NCI-H1417 (cell line): ENCODE results near the gene STAB2.
"Not testable (repeated sequence)": the region's sequence is repeated elsewhere in the genome, so short reads cannot be mapped to it uniquely, and the experiment has no call there.

Experiments used
- DNase-seq, 3 experiments: peaks; one replicate each; lab custom pipeline; 2025; lab: John Stamatoyannopoulos, UW

STAB2 gene

DNA sequence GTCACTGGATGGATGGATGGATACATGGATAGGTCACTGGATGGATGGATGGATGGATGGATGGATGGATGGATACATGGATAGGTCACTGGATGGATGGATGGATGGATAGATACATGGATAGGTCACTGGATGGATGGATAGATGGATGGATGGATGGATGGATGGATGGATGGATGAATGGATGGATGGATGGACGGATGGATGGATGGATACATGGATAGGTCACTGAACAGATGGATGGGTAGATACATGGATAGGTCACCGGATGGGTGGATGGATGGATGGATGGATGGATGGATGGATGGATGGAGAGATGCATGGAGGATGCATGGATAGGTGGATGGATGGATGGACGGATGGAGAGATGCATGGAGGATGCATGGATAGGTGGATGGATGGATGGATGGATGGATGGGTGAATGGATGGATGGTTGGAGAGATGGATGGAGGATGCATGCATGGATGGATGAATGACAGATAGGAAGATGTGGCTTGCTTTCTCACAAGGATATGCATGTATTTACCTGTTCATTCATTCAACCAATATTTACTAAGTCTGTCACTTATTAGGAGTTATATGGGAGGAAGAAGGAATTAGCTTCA lies 66.6 kb downstream of the STAB2 start:
- DNase-seq = not testable (repeated sequence)

DNA sequence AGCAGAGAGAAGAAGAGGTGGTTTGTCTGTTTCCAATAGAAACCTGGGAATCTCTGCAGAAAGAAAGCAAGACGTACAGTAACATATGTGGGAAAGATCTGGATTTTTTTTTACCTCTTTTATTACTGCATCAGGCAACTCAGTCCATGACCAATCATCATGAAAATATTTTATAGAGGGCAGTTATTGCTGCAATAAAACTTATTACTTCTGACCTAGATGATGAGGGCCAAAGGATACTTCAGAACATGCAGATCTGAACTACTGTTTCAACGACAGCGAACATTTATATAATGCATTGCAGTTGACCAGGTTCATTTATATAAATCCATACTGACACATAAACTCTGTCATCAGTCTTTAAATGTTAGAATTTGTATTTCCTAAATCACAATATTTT lies 67.7 kb downstream of the STAB2 start:
- DNase-seq = no peak

DNA sequence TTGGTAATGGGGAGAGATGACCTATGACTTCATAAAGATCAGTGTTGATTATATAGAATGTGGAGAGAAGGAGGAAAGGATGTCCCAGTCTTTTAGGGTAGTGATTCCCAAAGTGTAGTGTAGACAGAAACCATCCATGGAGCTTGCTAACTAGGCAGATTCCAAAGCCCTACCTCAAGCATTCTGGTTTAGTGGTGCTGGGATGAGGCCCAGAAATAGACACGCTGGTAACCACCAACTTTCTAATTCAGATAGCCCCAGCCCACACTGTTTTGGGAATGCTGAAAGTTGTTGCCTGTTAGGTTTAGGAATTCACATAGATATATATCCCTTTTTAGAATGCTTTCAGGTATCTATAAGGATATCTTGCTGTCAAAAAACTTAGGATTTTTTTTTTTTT lies 69.2 kb downstream of the STAB2 start:
- DNase-seq = no peak

DNA sequence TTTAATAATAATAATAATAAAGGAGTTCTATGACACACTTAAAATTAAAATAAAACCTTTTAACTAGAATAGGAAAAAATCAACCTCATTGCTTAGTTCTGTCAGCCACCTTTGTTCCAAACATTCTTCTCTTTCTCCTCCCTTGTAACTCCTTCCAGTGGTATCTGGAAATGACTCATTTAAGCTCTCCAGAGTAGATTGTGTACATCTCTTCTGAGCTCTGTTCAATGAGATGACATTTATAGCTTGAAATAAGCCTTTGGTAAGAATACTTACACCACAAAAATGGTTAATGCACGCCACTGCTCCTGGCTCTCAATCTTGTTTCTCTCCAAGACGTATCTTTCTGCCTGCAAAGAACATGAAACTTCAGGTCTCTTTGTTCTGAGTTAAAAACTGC lies 70.3 kb downstream of the STAB2 start:
- no peak for DNase-seq

DNA sequence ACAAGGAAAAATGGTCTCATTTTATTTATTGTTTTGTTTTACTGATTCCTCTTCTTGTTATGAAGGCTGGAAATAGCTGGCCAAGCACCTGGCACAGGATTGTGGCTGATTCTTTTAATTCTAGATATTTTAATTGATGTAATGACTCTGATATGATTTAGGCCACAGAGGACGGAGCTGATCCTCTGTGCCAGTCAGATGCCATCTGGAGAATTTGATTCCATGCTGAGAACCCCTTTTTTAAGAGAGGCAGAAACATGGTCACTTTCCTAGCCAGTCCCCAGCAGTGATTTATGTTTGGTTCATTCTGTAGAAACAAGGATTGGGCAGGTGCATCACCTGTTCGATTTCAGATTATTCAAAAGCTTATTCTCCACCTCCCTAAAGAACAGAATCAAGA lies 77.6 kb downstream of the STAB2 start:
- DNase-seq = no peak

DNA sequence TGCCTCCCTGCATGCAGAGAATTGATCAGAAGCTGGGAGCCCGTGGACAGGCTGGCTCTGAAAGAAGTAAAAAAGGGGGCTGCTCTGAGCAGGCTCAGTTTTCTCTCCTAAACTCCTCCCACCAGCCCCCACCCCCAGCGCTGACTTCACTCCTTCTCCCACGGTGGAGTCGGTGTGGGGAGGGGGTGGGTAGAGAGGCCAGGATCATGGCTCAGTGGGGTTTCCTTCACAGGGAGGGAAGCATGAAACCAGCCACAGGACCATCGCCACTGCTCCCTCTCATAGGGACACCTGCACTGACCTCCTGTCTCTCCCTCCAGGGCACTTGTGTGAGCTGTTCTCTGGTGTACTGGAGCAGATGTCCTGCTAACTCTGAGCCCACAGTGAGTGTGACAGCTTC lies 78.9 kb downstream of the STAB2 start:
- DNase-seq = no peak

DNA sequence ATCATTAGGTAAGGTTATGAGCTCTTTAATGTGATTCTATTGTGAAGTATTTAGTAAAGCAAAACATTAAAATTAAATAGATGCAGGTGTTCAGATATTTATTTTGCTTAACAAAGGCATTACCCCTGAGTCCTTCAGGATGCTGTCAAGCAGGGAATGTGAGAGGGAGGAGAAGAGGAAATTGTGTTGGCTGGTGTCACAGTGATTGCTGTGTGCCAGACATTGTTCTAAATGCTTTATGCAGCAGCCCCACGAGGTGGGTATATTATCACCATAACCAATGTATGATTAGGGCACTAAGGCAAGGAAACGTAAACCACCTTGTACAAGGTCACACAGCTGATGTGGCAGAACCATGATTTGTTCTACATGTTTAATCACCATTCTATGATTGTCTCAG lies 80.1 kb downstream of the STAB2 start:
- peak; percentile 31 to 66 (median 50) for DNase-seq

DNA sequence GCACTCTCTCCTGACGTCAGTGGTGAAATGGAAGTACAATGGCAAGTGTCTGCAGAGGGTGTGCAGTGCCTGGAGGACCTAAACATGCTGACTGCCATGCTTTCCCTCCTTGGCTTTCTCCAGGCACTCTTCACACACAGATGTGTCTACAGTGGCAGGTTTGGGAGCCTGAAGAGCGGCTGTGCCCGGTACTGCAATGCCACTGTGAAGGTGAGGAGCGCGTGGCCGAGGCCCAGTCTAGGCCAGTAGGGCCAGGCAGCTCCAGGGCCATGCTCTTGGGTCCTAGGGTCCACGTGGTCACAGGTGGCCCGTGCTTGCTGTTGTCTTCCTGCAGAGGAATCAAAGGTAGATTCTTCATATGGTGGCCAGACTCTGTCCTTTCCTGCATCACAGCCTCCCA lies 81.4 kb downstream of the STAB2 start:
- no peak for DNase-seq

DNA sequence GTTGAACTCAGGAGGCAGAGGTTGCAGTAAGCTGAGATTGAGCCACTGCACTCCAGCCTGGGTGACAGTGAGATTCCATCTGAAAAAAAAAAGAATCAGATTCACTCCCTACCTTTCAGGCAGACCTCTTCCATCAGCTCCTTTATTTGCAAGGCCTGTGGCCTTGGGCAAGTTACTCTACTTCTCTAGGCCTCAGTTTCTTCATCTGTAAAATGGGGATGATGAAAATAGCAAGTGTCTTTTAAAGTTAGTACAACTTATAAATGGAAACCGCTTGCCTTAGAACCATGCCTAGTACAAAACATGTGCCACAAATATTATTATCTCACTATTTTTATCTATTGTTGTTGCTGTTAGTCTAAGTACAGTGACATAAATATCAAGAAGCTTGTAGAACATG lies 84.3 kb downstream of the STAB2 start:
- no peak for DNase-seq

DNA sequence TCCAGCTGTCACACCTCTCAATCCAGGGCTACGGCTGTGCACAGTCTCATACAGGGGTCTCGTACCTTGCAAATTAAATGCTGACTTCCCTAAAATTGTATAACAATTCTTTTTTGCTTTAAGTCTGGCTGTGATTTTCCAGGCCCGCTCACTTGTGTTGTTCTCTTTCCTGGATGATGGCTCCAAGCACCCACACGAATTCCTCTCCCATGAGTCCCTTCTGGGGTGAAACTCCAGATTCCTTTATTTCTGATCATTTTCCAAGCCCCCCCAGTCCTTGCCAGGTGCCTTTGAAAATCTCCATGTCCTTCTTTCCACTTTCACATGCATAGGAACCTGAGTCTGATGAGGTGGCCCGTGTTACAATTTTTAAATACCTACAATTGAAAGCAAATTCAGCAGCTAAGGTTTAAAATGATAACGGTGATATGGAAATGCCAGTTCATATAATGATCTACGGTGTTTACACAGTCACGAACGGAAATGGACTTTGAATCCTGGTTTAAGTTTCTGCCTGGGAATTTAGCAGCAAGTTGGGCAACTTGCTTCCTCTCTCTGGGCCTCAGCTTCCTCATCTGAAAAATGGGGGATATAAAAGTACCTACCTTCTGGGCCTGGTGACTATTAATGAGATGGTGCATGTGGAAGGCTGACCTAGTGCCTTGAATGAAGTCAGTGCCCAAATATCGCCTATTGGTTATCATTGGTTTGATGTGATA lies 85.5 kb downstream of the STAB2 start:
- no peak for DNase-seq

DNA sequence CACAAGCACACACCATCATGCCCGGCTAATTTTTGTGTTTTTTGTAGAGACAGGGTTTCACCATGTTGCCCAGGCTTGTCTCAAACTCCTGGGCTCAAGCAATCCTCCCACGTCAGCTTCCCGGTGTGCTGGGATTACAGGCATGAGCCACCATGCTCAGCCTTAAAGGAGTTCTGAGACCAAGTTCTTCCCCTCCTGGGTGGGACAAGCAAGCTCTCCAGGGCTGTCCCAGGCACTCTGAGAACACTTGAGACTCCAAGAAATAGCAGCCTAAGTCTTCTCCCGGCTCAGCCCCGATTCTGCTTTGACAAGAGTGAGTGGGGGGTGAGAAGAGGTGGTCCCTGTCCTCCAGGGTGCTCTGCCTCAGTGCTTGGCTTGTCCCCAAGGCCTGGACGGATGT lies 86.4 kb downstream of the STAB2 start:
- DNase-seq = no peak

DNA sequence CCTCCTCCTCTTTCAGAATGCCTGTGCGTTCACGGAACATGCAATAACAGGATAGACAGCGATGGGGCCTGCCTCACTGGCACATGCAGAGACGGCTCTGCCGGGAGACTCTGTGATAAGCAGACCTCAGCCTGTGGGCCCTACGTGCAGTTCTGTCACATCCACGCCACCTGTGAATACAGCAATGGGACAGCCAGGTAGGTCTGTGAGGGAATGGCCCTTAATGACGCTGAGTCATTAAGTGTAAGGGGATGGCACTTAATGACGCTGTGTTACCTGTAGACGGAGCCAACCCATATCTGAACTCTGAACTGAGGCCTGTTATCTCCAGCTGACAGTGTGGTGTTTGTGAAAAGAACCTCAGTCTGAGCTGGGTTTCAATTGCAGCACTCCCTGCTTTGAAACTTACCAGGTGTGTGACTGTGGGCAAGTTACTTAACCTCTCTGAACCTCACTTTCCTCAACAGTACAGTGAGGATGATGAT lies 86.9 kb downstream of the STAB2 start:
- no peak for DNase-seq

DNA sequence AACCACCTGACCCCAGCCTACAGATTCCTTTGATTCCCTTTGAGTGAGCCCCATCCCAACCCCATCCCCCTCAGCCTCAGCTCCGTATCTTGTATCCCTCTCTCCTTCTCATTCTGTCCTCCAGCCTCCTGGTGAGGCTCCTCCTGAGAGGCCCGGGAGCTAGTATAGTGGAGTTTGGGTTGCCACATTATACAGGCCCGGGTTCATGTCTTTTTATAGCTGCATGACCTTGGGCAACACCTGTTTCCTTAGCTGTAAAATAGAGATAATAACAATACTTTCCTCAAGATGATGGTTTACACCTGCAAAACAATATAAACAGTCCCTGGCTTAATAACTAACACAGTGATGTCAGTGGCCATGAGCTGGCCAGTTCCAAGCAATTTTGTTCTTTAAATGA lies 89.8 kb downstream of the STAB2 start:
- peak in 2 of 3 experiments; percentile 63 to 85 for DNase-seq

DNA sequence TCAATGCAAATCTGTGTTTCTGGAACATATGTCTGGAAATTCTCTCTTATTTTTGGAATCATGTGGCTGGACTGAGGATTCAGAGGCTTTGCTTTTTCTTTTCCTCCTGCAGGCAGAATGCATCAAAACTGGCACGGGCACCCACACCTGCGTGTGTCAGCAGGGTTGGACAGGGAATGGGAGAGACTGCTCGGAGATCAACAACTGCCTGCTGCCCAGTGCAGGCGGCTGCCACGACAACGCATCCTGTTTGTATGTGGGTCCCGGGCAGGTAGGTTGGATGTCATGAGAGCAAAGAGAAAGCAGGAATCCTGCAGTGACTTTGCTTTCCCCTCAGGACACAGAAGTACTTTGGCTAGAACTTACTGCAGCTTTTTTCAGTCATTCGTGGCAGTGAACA lies 90.3 kb downstream of the STAB2 start:
- peak in 2 of 3 experiments; percentile 78 to 87 for DNase-seq

DNA sequence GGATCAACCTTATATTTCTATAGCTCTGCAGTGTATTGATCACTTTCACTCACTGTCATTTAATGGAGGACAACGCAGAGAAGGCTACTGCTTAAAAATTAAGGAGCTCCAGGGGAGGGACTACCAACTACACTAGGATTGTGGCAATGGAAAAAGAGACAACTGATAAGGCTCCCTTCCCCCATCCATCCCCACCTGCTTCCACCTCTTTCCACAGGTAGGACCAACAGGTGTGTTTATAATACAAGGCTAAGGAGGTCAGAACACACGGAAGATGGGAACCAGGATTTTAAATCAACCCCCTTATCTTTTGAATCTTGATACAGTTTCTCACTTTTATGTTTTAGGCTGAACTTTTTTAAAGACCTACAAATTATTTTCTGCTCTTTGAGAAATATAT lies 90.8 kb downstream of the STAB2 start:
- peak in 2 of 3 experiments; percentile 34 to 62 for DNase-seq

DNA sequence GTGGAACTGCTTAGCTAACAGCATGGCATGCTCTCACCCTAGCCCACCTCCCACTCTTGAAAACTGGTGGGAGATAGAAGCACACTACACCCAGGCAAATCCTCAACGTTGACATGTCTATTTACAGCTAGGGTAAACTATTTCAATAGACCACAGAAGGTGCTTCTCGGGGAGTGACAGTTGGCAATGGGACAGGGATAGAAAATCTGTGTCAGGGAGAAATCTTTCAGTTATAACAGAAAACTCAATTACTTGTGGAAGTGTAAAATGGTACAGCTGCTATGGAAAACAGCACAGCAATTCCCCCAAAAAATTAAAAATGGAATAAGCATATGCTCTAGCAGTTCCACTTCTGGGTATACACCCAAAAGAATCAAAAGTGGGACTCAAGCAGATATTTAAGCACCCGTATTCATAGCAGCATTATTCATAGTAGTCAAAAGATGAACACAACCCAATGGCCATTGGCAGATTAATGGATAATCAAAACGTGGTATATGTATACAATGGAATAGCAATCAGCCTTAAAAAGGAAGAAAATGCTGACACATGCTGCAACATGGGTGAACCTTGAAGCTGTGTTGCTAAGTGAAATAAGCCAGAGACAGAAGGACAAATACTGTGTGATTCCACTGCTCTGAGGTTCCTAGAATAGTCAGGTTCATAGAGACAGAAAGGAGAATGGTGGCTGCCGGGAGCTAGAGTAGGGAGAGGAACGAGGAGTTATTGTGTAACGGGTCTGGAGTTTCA lies 92.5 kb downstream of the STAB2 start:
- no peak for DNase-seq

DNA sequence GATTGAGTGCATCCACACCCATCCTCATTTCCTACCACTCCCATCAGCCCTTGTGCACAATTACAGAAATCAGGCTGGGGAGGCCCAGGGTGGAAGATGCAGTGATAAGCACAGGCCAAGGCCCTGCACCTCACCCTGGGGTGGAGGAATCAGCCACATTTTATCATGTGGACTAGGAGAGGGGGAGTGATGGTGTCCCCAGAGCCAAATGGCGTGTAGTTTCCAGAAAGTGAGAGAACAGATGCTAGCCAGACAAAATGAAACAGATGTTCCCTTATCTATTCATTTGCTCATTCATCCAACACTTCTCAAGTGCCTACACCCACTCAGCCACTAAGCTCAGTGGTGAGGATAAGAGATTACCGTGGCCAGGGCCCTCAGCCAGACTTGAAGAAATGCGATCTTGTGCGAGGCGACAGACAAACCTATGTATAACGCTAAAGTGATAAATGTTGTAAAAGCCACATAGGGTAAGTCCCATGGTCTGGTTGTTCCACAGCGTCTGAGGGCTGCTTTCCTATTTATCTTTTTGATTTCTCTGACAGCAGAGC lies 93.6 kb downstream of the STAB2 start:
- peak in 2 of 3 experiments; percentile 70 to 96 for DNase-seq

DNA sequence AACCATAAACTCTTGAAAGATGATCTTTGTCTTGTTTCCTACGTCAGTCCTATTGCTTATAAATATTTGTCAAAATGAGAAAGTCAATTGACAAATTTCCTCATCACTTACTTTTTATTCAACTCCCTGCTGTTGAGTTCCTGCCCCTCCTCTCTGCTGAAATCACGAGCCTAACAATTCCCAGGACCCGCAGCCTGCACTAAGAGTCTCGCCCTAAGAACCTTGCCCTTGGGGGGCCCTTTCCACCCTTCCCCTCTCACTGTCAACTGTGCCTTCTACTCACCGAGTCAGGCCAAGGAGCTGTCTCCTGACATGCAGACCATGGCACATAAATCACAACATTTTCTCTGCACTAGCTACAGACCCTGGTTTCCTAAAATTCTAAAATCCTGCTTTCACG lies 99.0 kb downstream of the STAB2 start:
- DNase-seq = no peak

DNA sequence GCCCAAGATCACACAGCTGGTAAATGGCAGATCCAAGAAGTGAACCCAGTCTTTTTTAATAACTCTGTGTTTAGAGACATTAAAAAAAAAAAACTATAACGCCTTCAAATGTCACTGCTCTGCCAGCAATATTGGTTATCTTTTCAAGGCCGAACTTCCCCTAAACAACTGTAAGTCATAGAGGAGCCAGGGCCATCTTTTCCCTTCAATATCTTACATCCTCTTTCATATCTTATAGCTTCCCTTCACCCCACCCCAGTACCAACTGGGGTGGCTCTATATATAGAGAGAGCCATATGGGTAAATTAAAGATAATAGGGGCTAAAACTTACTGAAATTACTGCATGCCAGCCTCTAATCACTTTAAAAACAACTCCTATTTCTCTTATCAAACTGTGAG lies 100.2 kb downstream of the STAB2 start:
- no peak for DNase-seq

DNA sequence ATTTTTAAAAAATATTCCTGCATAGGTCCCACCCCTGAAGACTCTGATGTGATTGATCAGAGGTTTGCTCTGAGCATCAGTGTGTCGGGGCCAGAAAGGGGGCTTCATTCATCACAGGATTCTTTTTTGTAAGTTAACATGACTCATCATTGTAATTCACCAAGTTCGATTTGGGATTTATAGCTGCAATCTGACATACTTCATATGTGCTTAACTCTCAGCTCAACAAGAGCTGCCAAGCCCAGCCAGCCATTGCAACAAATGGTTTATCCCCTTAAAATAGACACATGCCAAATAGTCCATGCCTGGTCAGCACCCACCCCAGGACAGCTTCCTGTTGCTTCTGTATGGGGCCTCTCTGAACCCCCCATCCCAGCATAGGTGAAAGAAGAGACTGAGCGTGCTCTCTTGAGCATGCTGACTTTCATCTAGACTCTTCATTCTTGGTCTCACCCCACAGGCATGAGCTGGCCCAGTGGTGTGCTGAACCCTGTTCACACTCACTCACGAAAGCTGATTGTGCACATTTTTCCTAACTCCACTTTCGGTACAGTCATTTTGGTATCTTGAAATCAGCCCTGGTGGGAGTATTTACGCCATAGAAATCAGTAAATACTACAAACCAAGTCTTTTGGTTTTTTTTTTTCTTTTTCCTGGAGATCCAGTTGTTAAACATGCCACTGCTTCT lies 101.4 kb downstream of the STAB2 start:
- no peak for DNase-seq

DNA sequence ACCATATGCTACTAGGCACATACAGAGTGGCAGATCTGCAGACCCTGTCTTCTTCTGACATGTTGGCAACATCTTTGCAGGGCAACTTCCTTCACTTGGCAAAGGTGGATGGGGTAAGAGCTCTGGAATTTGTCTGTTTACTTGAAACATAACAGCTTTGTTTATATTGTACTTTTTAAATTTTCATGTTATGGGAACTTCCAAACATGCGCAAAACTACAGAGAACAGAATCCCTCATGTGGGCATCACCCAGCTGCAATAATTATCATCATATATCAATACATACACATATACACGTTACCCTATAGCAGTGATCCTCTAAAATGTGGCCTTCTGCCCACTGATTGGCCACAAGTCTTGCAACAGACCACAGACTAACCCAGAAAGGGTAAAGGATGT lies 103.4 kb downstream of the STAB2 start:
- DNase-seq = no peak

DNA sequence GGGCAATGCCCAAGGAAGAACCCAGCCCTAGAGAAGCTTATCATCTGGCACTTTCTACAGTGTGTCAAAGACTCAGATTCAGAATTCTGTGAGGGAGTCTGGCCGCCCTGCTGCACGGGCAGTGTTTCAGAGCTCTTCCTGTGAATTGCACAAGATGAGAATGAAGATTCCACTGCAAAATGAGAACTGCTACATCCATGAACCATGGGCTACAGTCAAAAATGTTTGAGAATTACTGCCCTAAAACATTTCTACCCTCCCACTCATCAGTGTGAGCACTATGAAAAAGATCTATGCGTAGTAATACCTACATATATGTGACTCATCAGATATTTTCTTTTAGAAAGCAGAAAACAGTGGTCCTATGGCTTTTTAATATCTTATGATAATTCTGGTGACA lies 104.0 kb downstream of the STAB2 start:
- DNase-seq = no peak
